Hematopoietic multipotent progenitor cell treated with erythropoietin and hydrocortisone succinate and interleukin-3 and kit ligand, for 17 days (in vitro differentiated cells): Measurements from ENCODE around the gene PVALEF.

ENCODE experiments used
- DNase-seq: peaks from one replicate; pipeline ENCODE4 v3.0.0-alpha.2; 2015; ENCODE audit warnings: low spot score

PVALEF gene

DNA sequence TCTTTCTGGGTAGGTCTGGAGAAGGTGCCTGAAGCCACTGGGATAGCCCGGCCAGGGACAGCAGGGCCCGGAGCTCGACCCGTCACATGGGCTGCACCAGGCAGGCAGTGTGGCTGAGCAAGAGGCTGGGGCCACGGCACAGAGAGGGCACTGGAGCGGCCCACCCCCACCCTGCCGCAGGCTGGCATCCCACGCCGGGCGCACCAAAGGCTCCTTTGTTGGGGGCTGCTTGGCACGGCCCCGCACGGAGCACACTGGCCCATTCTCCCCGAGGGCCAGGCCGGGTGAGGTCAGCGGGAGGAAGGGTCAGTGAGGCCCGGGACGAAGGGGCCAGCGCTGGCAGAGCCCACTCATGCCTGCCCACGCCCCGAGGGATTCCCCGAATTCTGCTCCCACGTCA is 36.5 kb upstream of the PVALEF start:
- DNase-seq: no peak

DNA sequence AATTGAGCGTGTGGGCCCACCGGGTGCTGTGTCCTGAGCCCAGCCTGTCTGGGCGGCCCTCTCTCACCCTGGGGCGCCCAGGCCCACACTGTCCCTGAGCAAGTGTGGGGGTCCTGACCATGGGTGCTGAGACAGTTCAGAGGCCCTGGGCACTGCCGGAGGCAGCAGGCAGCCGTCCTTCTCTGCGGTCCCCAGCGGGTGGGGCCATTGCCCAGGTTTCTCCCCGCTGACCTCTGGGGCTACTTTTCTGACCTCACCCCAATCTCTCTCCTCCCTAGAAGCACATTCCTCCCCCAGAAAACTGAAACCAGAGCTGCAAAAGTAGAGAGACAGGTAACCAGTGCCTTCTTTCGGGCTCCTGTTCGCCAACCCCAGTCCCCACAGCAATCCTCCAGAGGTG is 36.0 kb upstream of the PVALEF start:
- DNase-seq: no peak

DNA sequence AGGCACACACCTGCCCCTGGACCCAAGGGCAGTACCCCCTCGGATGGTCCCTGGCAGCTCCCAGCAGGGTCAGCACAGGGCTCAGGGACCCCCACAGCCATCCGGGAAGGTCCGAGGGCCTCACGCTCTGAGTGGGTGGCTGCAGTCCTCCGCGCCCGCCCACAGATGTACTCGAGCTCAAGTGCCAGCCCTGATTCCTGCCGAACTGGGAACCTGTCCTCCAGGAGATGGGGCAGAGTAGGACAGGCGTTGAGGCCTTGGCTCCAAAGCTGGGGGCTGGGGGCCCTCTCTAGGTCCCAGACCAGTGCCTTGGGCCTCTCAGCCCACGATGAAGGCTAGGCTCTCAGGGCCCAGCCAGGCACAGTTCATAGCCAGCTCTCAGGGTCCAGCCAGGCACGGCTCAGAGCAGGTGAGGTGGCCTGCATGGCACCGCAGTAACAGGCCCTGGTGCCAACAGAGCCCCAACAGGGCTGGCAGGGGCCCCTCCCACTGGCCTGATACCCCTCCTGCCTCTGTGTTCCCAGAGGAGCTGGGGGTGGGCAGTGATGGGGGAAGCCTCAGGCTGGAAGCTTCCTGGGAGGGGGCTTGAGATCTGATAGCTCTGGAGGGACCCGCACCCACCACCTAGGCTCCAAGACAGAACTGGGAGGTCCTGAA is 35.5 kb upstream of the PVALEF start:
- no peak for DNase-seq

DNA sequence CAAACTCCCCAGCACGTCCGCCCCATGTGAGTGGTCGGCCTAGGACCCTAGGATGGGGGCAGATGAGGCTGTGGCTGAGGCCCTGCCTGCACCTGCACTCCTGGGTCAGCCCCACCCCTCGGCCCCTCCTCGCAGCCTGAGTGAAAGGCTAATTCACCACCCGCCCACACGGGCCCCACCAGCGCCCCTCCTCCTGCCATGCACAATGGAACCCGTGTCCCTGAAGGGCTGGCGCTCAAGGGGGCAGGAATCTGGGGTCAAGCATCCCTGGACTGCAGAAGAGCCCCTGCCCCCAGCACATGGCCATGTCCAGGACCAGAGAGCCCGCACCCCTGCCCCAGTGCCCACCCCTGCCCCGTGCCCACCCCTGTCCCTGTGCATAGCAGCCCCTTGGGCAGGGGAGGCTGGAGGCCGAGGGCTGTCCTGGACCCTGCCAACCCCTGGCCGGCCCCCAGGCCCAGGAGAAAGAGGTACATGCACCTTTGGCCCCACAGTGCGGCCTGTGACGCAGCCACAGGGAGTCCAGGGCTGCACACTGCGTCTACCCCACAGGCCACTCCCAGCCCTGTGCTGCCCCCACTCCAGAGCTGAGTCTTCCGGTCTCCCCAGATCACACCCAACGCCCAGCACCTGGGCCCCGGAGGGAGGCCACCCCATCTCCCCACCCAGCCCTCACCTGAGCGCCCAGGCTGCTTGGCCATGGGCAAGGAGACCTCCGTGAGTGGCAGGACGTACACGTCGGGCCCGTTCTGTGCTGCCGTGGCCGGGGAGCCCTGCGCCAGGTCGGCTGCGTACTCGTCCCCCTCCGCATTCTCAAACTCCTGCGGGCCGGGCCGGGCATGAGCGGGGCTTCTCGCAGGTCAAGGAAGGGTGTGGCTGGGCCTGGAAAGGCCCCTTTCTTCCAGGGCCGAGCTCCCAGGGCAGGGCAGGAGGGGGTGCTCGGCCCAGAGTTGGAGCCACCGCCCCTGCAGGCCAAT is 34.6 kb upstream of the PVALEF start:
- no peak for DNase-seq

DNA sequence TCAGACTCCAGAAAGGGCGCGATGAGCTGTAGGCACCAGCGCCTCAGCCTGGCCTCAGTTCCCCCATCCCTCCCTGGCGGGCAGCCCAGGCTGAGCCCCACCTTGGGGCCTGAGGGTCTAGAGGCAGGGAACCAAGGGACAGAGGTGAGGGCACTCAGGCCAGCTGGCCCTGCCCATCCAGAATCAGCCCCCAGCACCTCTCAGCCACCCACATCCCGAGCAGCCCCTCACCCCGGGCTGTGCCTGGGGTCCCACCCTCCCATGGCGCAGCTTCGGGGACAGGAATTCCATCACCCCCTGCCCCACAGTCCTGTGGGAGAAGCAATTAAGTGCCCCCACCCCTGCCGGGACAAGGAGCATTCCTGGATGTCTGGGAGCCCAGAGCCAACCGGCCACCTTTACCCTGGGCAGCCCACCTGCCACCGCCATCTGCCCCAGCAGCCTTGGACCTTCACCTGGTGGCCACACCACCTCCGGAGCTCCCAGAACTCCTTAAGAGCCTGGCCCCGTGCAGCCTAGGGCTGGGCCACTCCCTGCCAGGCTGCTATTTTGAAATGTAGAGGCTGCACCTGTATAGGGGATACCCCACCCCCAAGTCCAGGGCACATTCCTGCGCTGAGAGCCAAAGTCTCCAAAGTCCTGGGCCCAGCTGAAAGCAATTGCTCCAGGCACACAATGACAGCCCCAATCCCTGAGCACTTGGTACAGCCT is 33.7 kb upstream of the PVALEF start:
- no peak for DNase-seq

DNA sequence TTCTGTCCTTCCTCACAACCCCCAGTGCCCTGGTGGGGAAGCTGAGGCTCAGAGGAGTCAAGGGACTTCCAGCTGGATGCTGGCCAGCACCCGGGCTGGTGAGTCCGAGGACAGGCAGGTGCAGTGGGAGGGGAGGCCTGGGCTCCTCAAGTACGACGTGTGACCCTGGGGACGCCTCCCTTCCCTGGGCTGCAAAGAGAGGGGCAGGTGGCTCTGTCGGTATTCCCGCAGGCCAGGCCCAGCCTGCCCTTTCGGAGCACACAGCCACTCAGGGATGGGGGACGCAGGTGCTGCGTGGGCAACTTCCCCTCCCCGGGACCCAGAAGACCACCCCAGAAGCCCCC is 33.1 kb upstream of the PVALEF start:
- no peak for DNase-seq

DNA sequence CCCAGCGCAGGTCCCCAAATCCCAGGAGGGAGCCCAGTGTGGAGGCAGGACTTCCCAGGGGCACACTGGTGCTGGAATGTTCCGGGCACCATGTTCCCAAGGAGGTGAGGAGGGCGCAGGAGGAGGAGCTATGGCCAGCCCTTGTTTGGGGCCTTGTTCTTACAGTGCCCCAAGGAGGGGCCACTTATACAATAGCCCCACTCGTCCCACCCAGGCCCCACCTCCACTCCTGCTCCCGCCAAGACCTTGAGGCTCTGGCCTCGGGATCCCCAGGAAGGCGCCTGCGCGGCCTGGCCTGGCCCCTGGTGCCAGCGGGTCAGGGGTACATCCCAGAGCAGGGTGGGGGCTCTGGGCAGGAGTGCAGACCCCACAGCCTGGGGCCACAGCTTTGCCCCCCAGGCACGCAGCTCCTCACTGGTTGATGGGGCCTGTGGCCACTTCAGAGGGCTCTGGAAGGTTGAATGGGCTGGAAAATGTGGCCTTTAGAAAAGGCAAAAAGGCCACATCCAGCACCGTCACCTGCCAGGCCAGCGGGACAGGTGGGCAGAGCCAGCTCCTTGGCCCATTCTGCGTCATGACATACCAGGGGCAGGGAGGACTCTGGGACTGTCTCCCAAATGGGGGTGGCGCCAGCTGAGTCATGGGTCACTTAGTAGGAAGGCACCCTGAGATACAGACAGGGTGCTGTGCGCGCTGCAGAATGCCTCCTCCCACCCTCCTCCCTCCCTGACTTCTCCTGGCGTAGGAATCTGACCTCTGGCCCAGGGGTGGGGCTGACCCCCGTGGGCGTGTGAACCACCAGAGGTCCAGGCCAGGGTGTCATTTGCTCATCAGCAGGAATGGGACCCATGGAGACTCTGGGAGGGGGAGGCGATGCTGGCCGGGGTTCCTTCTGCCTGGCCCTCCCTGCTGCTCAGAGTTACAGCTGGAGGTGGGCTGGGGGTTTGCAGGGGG is 32.3 kb upstream of the PVALEF start:
- DNase-seq: no peak

DNA sequence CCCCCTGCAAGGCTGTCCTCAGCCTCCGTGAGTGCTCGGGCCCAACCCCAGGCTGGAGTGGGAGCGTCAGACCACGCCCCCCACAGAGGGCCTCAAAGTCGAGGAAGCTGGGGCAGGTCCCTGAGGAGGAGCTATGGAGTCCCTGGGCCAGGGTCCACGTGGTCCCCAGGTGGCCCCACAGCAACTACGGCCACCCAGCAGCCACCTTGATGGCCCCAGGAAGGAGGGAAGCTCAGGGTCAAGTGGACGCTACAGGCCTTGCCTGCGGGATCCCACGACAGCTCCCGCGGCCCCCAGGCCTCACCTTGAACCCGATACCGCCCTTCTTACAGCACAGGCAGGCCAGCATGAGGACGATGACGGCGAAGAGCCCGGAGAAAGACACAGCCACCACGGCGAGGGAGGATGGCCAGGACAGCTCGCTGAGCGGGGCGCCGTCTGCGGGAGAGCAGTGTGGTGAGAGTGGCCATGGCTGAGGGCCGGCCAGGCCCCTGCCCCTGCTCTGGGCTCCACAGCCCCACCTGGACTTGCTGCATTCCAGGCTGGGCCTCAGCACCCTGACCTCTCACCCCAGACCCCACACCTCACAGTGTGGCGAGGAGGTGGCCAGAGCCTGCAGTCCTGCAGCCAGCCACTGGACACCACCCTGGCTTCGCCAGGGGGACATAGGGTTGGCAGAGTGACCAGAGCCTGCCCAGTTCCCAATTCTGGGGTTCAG is 31.1 kb upstream of the PVALEF start:
- DNase-seq: no peak

DNA sequence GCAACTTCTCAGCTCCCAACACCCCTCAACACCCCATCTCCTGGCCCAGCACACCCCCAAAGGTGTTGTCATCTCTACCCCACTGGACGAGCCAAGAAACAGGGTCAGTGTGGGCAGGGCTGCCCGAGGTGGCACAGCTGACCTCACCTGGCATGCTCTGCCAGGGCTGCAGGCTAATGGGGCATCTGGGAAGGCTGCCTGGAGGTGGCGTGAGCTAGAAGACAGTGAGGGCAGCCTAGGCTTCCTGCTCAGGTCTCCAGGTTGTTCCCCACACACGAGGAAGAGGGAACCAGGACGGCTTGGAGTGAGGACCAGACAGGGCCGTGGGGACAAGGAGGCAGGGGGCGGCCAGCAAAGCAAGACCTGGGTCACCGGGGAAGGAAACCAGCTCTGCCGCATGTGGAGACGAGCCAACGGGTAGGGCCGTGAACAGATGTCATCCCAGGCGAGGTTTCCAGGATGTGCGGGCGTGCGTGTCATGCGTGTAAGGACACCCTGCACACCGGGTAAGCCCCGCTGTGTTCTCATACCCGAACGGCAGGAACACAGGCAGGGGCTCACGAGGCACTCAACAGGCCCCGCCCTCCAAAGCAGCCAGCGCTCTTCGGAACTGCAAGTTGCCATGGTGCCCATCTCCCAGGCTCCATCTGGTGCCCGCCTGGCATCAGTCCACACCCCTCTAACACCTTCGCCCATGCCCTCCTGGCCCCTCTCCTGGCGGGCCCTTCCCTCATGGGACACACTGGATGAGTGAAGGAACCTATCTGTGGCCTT is 29.6 kb upstream of the PVALEF start:
- DNase-seq: no peak

DNA sequence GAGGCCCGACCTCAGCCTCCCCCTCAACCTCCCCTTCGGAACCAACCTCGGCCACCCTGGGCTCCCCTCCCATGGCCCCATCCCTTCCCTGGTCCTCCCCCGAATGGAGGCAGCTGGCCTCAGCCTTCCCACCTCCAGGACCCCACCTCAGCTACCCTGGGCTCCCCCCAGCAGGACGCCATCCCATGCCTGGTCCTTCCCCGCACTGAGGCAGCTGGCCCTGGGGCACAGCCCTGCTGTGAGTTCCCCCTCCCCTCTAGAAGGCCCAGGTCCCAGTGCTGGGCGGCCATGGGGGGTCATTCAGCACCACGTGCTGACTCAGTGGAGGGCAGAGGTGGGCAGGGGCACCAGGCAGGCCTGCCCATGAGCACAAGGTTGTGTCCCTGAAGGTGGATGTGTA is 28.9 kb upstream of the PVALEF start:
- DNase-seq: no peak

DNA sequence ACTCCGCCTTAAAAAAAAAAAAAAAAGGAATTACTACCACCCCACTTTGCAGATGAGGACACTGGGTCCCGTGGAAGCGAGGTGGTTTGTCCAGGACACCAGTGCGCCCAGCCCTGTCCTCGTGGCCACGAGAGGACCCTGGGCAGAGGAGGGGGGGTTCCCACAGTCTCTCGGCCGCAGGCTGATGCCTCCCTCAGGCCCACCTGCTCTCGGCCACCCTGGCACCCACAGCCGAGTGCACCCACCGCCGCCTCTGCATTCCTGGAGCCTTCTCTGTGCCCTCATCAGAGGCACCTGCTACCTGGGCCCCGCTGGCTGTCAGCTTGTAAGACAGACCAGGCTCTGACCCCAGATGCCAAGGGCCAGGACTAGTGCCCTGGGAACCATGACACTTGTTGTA is 28.1 kb upstream of the PVALEF start:
- DNase-seq: no peak

DNA sequence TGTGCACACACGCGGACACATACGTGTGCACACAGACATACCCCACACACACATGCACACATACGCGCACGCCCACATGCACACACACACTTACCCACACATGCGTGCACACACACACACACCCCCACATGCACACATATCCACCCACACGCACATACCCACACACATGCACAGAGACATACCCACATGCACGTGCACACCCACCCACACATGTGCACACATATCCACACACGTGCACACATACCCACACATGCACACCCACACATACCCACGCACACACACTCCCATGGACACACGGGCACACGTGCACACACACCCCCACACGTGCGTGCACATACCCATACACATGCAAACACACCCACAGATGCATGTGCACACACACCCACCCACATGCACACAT is 27.2 kb upstream of the PVALEF start:
- no peak for DNase-seq

DNA sequence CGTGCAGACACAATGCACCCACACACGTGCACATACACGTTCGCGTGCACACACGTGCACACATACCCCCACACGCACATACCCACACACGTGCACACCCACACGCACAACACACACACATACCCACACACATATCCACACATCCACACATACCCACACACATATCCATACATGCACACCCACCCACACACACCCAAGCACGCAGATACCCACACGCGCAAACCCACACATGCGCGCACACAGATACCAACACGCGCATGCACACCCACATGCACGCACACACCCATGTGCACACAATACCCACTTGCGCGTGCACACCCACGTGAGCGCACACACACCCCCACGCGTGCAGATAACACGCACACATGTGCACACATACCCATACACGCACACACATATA is 26.8 kb upstream of the PVALEF start:
- no peak for DNase-seq

DNA sequence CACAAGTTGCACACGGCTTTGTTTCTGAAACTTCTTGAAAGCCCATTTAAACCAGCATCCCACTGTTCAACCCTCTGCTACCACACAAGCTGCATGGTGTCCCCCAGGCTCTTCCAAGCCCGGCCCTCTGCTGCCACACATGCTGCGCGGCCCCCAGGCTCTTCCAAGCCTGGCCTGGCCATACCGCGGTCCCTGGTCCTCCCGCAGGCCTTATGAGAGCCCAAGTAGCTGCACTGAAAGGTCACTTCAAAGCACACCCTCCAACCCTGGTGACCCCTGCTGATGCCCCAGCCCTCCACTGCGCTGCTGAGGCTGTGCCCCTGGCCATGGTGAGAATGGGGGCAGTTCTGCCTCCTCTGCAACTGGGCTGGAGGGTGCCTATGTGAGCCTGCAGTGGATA is 25.9 kb upstream of the PVALEF start:
- no peak for DNase-seq

DNA sequence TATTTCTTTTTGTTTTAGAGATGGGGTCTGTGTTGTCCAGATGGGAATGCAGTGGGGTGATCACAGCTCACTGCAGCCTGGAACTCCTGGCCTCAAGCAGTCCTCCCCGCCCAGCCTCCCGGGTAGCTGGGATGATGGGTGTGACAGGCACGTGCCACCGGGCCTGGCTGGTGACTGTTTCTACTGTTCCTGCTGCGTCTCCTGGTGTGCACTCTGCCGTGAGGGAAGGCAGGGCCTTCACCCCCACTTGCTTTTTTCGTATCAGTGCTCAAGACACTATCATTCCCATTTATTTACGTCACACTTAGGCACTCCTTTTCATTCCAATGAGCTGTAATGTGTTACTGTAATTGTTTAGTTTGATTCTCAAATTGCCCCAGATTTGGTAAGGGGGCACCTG is 25.3 kb upstream of the PVALEF start:
- DNase-seq: no peak

DNA sequence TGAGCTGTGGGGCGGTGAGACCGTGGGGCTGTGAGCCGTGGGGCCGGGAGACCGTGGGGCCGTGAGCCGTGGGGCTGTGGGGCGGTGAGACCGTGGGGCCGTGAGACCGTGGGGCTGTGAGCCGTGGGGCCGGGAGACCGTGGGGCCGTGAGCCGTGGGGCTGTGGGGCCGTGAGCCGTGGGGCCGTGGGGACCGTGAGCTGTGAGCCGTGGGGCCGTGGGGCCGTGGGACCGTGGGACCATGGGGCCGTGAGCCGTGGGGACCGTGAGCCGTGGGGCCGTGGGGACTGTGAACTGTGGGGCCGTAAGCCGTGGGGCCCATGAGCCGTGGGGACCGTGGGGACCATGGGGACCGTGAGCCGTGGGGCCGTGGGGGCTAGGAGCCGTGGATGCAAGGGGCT is 24.6 kb upstream of the PVALEF start:
- DNase-seq: no peak

DNA sequence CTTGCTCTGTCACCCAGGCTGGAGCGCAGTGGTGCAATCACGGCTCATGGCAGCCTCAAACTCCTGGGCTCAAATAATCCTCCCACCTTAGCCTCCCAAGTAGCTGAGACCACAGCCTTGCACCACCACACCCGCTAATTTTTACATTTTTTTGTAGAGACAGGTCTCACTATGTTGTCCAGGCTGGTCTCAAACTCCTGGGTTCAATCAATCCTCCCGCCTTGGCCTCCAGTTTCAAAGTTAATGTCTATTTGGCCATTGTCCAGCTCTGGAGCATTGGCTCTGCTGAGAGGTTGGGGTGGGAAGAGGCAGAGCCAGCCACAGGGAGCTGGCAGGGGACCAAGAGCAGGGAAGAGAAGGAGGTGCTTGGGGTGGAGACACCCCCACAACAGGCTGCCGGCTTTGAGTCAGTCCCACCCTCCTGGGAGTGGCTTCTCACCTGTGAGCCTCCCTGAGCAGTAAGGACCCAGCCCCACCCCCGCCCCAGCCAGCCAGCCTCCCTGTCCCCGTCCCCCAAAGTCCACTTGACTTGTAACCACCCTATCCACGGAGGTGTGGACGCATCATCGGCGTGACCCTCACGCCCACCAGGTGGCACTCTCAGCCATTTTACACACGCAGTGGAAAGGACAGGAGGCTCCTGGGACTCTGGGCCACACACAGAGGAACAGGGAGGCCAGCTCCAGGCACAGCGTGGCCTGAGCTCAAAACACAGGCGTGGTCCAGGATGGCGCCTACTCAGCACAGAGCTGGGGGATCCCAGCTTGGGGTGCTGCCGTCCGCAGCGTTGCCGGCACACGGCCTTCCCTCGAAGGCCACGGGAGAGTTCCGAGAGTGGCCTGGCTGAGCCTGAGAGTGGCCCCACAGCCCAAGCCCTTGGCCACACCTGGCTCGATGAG is 22.8 kb upstream of the PVALEF start:
- DNase-seq: peak; percentile 49

DNA sequence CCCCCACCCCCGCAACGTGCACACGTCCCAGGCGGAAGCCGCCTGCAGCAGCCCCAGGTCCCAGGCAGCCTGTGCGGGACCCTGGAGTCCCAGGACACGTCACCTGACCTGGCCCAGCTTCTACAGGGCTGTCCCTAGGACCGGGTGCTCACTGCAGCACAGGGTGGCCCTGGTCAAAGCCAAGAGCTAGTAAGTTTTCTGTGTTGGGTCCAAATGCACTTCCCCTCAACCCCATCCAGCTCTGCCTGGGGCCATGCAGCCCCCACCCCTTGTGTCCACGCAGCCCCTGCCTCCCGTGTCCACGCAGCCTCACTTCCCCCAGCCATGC is 22.1 kb upstream of the PVALEF start:
- DNase-seq: no peak

DNA sequence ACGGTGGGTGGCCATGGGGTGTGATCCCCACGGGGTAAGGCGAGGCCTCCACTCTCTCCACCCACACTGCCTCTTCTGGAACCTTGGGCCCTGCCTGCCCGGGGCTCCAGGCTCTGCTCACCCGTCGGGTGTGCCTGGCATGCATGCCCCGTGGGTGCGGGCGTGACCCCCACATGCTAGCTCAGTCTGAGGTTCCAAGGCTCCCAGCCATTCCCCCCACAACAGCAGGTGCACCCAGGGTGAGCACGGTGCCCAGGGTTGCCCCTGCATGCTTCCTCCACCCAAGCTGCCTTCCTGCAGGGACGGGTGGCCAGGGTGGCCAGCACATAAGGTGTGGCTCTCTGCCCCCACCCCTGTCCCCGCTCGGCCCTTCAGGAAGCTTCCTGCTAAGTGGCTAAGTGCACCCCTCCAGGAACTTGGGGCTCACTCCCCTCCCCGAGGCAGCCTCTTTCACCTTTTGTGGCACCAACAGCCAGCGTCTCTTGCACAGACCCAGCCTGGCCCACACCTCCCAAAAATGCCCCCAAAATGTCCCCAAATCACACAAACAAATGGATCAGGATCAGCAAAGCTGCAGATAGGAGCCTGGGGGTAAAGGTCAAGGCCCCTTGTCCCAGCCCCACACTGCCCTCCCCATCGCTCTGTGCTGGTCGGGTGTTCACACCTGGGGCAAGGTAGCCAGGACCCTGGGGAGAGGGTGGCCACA is 21.4 kb upstream of the PVALEF start:
- no peak for DNase-seq
